Neuronal stem cell (in vitro differentiated cells): ENCODE results near the gene GJA3.

Source experiments
- DNase-seq: peaks from one replicate; pipeline ENCODE4 v3.0.0-alpha.2; 2013; ENCODE audit warnings: low spot score
- H2AFZ ChIP-seq: one replicate; pipeline ENCODE4 v1.6.1; 2013; ENCODE audit warnings: mild to moderate bottlenecking, low read length, inconsistent platforms
- H2AK5ac ChIP-seq: 2 replicates; pipeline ENCODE4 v1.6.1; 2013; ENCODE audit warnings: low read depth, mild to moderate bottlenecking, inconsistent platforms, low read length, moderate library complexity, mixed read lengths
- H2BK120ac ChIP-seq: 2 replicates; pipeline ENCODE4 v1.6.1; 2013; ENCODE audit warnings: low read depth, mild to moderate bottlenecking, inconsistent platforms, low read length, moderate library complexity, mixed read lengths
- H2BK12ac ChIP-seq: one replicate; pipeline ENCODE4 v1.6.1; 2013; ENCODE audit warnings: low read length, inconsistent platforms
- H2BK15ac ChIP-seq: 2 replicates; pipeline ENCODE4 v1.6.1; 2013; ENCODE audit warnings: mild to moderate bottlenecking, low read length, inconsistent platforms, mixed read lengths
- H2BK5ac ChIP-seq: one replicate; pipeline ENCODE4 v1.6.1; 2013; ENCODE audit warnings: inconsistent platforms, mild to moderate bottlenecking, low read length, moderate library complexity
- H3K14ac ChIP-seq: one replicate; pipeline ENCODE4 v1.6.1; 2013; ENCODE audit warnings: low read length, inconsistent platforms
- H3K18ac ChIP-seq: 2 replicates; pipeline ENCODE4 v1.6.1; 2013; ENCODE audit warnings: low read length, inconsistent platforms
- H3K23ac ChIP-seq: 2 replicates; pipeline ENCODE4 v1.6.1; 2013; ENCODE audit warnings: low read depth, mild to moderate bottlenecking, mixed read lengths, low read length, inconsistent platforms; ENCODE audit not compliant: poor library complexity
- H3K27ac ChIP-seq: replicated peaks from 3 replicates; pipeline ENCODE4 v1.5.1; 2013; ENCODE audit warnings: low read length, inconsistent platforms
- H3K27me3 ChIP-seq, 3 experiments: 2 replicates each; pipeline ENCODE4 v1.6.1; 2013; ENCODE audit warnings: low read length in 3 of 3, mild to moderate bottlenecking in 2 of 3, inconsistent platforms in 1 of 3, low read depth in 1 of 3, mixed read lengths in 1 of 3, moderate library complexity in 1 of 3; ENCODE audit not compliant: control insufficient read depth in 3 of 3, insufficient read depth in 3 of 3
- H3K36me3 ChIP-seq, 2 donors: replicated peaks in 1 of 2; 2 replicates each; pipeline ENCODE4 v1.6.1; 2013; ENCODE audit warnings: low read length in 2 of 2; ENCODE audit not compliant: control insufficient read depth in 2 of 2, insufficient read depth in 2 of 2
- H3K4ac ChIP-seq: 2 replicates; pipeline ENCODE4 v1.6.1; 2013; ENCODE audit warnings: inconsistent platforms, mild to moderate bottlenecking, low read length, moderate library complexity
- H3K4me1 ChIP-seq, 2 donors: 1 replicate in 1 of 2; 2 replicates in 1 of 2; pipeline ENCODE4 v1.6.1; 2013; ENCODE audit warnings: low read length in 2 of 2, low read depth in 1 of 2; ENCODE audit not compliant: control insufficient read depth in 2 of 2, insufficient read depth in 1 of 2
- H3K4me2 ChIP-seq: one replicate; pipeline ENCODE4 v1.6.1; 2013; ENCODE audit warnings: mild to moderate bottlenecking, low read length, inconsistent platforms; ENCODE audit not compliant: insufficient read depth, poor library complexity, severe bottlenecking
- H3K4me3 ChIP-seq, 2 donors: 2 replicates each; pipeline ENCODE4 v1.5.1; 2013; ENCODE audit warnings: low read length in 2 of 2, mild to moderate bottlenecking in 2 of 2, inconsistent platforms in 1 of 2, moderate library complexity in 1 of 2
- H3K79me1 ChIP-seq: one replicate; pipeline ENCODE4 v1.6.1; 2013; ENCODE audit warnings: low read depth, mild to moderate bottlenecking, inconsistent platforms, low read length, moderate library complexity
- H3K9ac ChIP-seq: one replicate; pipeline ENCODE4 v1.6.1; 2013; ENCODE audit warnings: mild to moderate bottlenecking, low read depth, low read length, inconsistent platforms; ENCODE audit not compliant: poor library complexity
- H3K9me3 ChIP-seq, 2 donors: replicated peaks in 1 of 2; 2 replicates each; pipeline versions ENCODE3 to v1.6.1; 2013; ENCODE audit warnings: low read length in 2 of 2, mild to moderate bottlenecking in 2 of 2, inconsistent platforms in 1 of 2, low read depth in 1 of 2, mixed read lengths in 1 of 2, moderate library complexity in 1 of 2; ENCODE audit not compliant: control insufficient read depth in 2 of 2, insufficient read depth in 1 of 2
- H4K8ac ChIP-seq: one replicate; pipeline ENCODE4 v1.6.1; 2013; ENCODE audit warnings: low read depth, mild to moderate bottlenecking, inconsistent platforms, low read length, moderate library complexity
- H4K91ac ChIP-seq: one replicate; pipeline ENCODE4 v1.6.1; 2013; ENCODE audit warnings: low read length, low read depth, mild to moderate bottlenecking, inconsistent platforms; ENCODE audit not compliant: poor library complexity
- WGBS, 2 donors: extraction: QIAGEN DNeasy Blood & Tissue Kit; methylation state at CpG; one replicate each; pipeline ENCODE4 v1.1.7; 2013; ENCODE audit warnings: missing lambda C conversion rate in 2 of 2, mixed read lengths in 1 of 2; ENCODE audit not compliant: insufficient read length in 2 of 2, insufficient replicate concordance in 1 of 2; ENCODE audit errors: extremely low coverage in 2 of 2; 5-methylcytosine and 5-hydroxymethylcytosine counted together

The GJA3 gene

GRCh38 chr13:20142023-20142926, 18.6 kb downstream of the GJA3 start:
- Histone ChIP-seq H2AFZ (no peak overlapping the region), H3K14ac (peak overlapping the region; percentile 71), H4K91ac (no peak overlapping the region), H3K4me1 (no peaks in the 10 kb centered on the region), H3K4ac (no peak overlapping the region), H3K27me3 (peaks cover 0 to 49% (median 0%) of the 10 kb centered on the region in 3 experiments), H2BK5ac (no peak overlapping the region), H2BK12ac (peak overlapping the region; percentile 35), H3K4me2 (no peak overlapping the region), H4K8ac (no peak overlapping the region), H3K27ac (no peak overlapping the region), H3K9ac (no peak overlapping the region), H3K36me3 (no peaks in the 10 kb centered on the region), H2BK15ac (no peak overlapping the region), H3K23ac (no peak overlapping the region), H3K79me1 (peaks cover 3% of the 10 kb centered on the region), H2BK120ac (peak overlapping the region; percentile 72), H3K18ac (peak overlapping the region; percentile 48), H3K9me3 (no peaks in the 10 kb centered on the region), H2AK5ac (peak overlapping the region; percentile 43), H3K4me3 (peak overlapping the region in 1 of 2 donors; percentile 29)
- no CpG with 5 or more reads among the region's 84 CpGs for WGBS, 2 donors
- no peak for DNase-seq

- no peak overlapping the region for H3K4me3 ChIP-seq
- no peak overlapping the region for H4K91ac ChIP-seq
- H4K8ac ChIP-seq: no peak overlapping the region
- H3K27ac ChIP-seq: no peak overlapping the region
- no peak overlapping the region for H3K4ac ChIP-seq
- H3K14ac ChIP-seq: no peak overlapping the region
- H2AFZ ChIP-seq: no peak overlapping the region
- peaks cover 0 to 52% (median 0%) of the 10 kb centered on the region in 3 experiments for H3K27me3 ChIP-seq
- DNase-seq: no peak
- no peak overlapping the region for H3K23ac ChIP-seq
- no peak overlapping the region for H3K4me2 ChIP-seq
- no peak overlapping the region for H2BK5ac ChIP-seq
- H2BK120ac ChIP-seq: no peak overlapping the region
- peaks cover 0 to 2% of the 10 kb centered on the region in 2 donors for H3K4me1 ChIP-seq
- H2AK5ac ChIP-seq: no peak overlapping the region
- no peaks in the 10 kb centered on the region for H3K36me3 ChIP-seq
- H2BK15ac ChIP-seq: no peak overlapping the region
- no peak overlapping the region for H3K18ac ChIP-seq
- WGBS, 2 donors: no CpG with 5 or more reads among the region's 14 CpGs
- no peaks in the 10 kb centered on the region for H3K9me3 ChIP-seq
- no peak overlapping the region for H2BK12ac ChIP-seq
- H3K9ac ChIP-seq: no peak overlapping the region
- H3K79me1 ChIP-seq: peaks cover 3% of the 10 kb centered on the region
Observed at GRCh38 chr13:20141238-20142022, 19.4 kb downstream of the GJA3 start.

GRCh38 chr13:20140487-20140886, 20.4 kb downstream of the GJA3 start:
- Histone ChIP-seq H2BK15ac (no peak overlapping the region), H3K79me1 (peaks cover 3% of the 10 kb centered on the region), H3K4ac (no peak overlapping the region), H3K23ac (no peak overlapping the region), H3K4me2 (no peak overlapping the region), H3K36me3 (no peaks in the 10 kb centered on the region), H3K9ac (no peak overlapping the region), H3K27ac (no peak overlapping the region), H2BK120ac (no peak overlapping the region), H2AK5ac (no peak overlapping the region), H3K4me3 (no peak overlapping the region), H2AFZ (no peak overlapping the region), H4K8ac (no peak overlapping the region), H2BK12ac (no peak overlapping the region), H3K9me3 (no peaks in the 10 kb centered on the region), H3K27me3 (peaks cover 0 to 45% (median 0%) of the 10 kb centered on the region in 3 experiments), H3K14ac (no peak overlapping the region), H3K18ac (no peak overlapping the region), H2BK5ac (no peak overlapping the region), H4K91ac (no peak overlapping the region), H3K4me1 (peaks cover 0 to 2% of the 10 kb centered on the region in 2 donors)
- no peak for DNase-seq
- WGBS, 2 donors: no CpG with 5 or more reads among the region's 4 CpGs

GRCh38 chr13:20137875-20138274, 23.0 kb downstream of the GJA3 start:
- no peak overlapping the region for H3K4me3 ChIP-seq
- no CpG with 5 or more reads among the region's 2 CpGs for WGBS, 2 donors

More at GRCh38 chr13:20137875-20138274, 23.0 kb downstream of the GJA3 start:
- Histone ChIP-seq H2BK5ac (no peak overlapping the region), H2BK15ac (no peak overlapping the region), H3K4me1 (peaks cover 0 to 2% of the 10 kb centered on the region in 2 donors), H4K8ac (no peak overlapping the region), H3K27me3 (peaks cover 0 to 36% (median 0%) of the 10 kb centered on the region in 3 experiments), H3K18ac (no peak overlapping the region), H3K14ac (no peak overlapping the region), H3K9ac (no peak overlapping the region), H3K4ac (no peak overlapping the region), H2BK12ac (no peak overlapping the region), H3K36me3 (no peaks in the 10 kb centered on the region), H2BK120ac (no peak overlapping the region), H3K79me1 (peaks cover 3% of the 10 kb centered on the region), H2AFZ (no peak overlapping the region), H3K23ac (no peak overlapping the region), H3K27ac (no peak overlapping the region), H3K9me3 (no peaks in the 10 kb centered on the region), H3K4me2 (no peak overlapping the region), H2AK5ac (no peak overlapping the region), H4K91ac (no peak overlapping the region)
- no peak for DNase-seq
